Bronchial epithelial cell (primary cell): ENCODE measurements around the gene TMPRSS15. TPM values are rescaled to one million over a fixed set of nuclear protein-coding genes. Genes with fewer than 3 reads are reported as not detected.

Experiments used
- DNase-seq: peaks from one replicate; pipeline ENCODE4 v3.0.0-alpha.2; 2010; ENCODE audit warnings: low read depth
- FAIRE-seq: peaks from 2 replicates; lab custom pipeline; 2011; peaks lifted over from hg19 to GRCh38; lab: Jason Lieb, UNC
- H3K27me3 ChIP-seq: 2 replicates; pipeline ENCODE4 v1.5.1; 2011; ENCODE audit warnings: low read length; ENCODE audit not compliant: control insufficient read depth, insufficient read depth
- H3K36me3 ChIP-seq: 2 replicates; pipeline ENCODE4 v1.5.1; 2011; ENCODE audit warnings: low read length; ENCODE audit not compliant: control insufficient read depth, insufficient read depth
- H3K4me3 ChIP-seq: 2 replicates; pipeline ENCODE4 v1.5.1; 2011; ENCODE audit warnings: mild to moderate bottlenecking, low read depth, low read length, control low read depth
- total RNA-seq: library from RNA; depleted of rRNA; stranded (reverse); fragments of >200 nt; gene quantifications from 2 replicates; pipeline ENCODE4 v1.2.1, GENCODE V29; 2014
- TF ChIP-seq, protein P1 (sequence below): IDR thresholded peaks from 2 replicates; pipeline ENCODE4 v1.5.1; 2011; ENCODE audit warnings: mild to moderate bottlenecking, moderate library complexity, low read length, control low read depth, inconsistent platforms; ENCODE audit not compliant: insufficient read depth, severe bottlenecking

TMPRSS15 gene
- total RNA-seq, 1 donor from 2014 or later = not detected

DNA sequence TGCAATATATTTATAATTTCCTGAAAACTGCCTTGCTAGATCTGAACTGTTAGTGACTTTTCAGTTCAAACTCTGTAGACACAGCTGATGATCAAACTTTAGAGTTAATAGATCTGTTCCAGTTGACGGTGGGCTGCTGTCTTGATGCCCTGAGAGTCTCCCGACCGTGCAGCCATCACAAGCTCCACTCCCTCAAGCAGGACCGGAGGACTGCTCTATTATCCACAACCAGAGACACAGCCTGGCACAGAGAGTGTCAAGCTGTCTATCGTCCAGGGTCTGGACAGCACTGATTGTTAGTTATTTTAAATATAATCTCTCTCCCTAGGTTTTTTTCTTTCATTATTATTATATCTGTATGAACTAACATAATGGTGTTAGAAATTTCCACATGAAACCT is 150.9 kb downstream of the TMPRSS15 start:
- no peak for FAIRE-seq
- TF ChIP-seq, protein P1, sequence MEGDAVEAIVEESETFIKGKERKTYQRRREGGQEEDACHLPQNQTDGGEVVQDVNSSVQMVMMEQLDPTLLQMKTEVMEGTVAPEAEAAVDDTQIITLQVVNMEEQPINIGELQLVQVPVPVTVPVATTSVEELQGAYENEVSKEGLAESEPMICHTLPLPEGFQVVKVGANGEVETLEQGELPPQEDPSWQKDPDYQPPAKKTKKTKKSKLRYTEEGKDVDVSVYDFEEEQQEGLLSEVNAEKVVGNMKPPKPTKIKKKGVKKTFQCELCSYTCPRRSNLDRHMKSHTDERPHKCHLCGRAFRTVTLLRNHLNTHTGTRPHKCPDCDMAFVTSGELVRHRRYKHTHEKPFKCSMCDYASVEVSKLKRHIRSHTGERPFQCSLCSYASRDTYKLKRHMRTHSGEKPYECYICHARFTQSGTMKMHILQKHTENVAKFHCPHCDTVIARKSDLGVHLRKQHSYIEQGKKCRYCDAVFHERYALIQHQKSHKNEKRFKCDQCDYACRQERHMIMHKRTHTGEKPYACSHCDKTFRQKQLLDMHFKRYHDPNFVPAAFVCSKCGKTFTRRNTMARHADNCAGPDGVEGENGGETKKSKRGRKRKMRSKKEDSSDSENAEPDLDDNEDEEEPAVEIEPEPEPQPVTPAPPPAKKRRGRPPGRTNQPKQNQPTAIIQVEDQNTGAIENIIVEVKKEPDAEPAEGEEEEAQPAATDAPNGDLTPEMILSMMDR = no peak
- H3K36me3 ChIP-seq = no peaks in the 10 kb centered on the region
- no peak for DNase-seq
- no peak overlapping the region for H3K4me3 ChIP-seq
- H3K27me3 ChIP-seq = no peaks in the 10 kb centered on the region

DNA sequence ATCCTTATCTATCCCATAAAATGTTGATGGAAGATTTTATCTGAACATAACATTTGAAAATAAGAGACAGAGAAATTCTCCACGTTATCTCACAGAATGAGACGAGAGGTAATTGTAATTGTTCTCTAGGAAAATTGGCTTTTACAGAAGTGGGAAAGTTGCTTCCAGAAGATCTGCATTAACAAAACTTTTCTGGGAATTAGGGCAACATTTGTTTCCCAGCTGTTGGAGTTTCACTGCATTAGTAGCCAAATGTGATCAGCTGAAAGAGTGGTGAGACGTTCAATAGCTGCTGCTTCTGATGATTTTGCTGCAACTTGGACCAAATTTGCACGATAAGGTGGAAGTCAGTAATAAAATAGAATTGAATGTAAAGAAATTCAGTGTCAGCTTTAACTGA is 151.3 kb downstream of the TMPRSS15 start:
- no peak overlapping the region for H3K4me3 ChIP-seq
- TF ChIP-seq, protein P1 = no peak
- no peak for FAIRE-seq

DNA sequence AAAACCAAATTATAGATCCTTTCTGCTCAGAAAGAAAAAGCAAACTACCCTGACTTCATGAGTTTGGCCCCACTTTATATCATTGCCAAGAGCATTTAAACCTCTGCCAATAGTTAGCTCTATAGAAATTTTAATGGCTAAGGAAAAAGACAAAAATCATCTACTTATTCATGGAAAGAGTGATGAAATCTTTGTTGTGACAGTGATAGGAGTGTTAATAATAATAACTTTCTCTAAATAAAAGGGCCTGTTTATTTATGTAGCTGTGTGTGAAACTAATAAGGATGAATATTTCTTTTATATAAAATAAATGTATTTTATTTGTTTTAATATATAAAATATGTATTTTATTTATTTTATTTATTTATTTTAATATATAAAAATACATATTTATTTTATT is 152.5 kb downstream of the TMPRSS15 start:
- Histone ChIP-seq H3K27me3 (no peaks in the 10 kb centered on the region), H3K36me3 (no peaks in the 10 kb centered on the region), H3K4me3 (no peak overlapping the region)
- FAIRE-seq = no peak
- no peak for DNase-seq
- TF ChIP-seq, protein P1 = no peak

More for the DNA sequence above, 151.3 kb downstream of the TMPRSS15 start:
- H3K27me3 ChIP-seq = no peaks in the 10 kb centered on the region
- no peak for DNase-seq
- no peaks in the 10 kb centered on the region for H3K36me3 ChIP-seq

DNA sequence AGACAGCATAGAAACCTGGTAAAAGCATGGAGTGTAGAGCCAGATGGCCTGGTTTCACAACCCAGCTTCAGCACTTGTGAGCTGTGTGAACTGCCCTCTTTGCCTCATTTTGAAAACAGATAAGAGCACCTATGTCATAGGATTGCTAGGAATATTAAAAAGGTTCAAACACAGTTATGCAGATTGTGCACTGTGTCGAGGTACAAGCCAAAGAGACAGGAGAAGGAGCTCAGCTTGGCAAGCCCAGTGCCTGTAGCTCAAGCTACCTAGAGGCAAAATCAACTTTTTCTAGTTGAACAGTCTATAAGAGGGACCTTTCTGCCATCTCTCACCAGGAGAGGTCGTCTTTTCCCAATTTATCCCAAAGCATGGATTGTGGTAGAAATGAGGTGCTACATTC is 153.9 kb downstream of the TMPRSS15 start:
- H3K36me3 ChIP-seq = no peaks in the 10 kb centered on the region
- DNase-seq (no peak), FAIRE-seq (no peak)
- TF ChIP-seq, protein P1 = no peak
- no peaks in the 10 kb centered on the region for H3K27me3 ChIP-seq
- H3K4me3 ChIP-seq = no peak overlapping the region

DNA sequence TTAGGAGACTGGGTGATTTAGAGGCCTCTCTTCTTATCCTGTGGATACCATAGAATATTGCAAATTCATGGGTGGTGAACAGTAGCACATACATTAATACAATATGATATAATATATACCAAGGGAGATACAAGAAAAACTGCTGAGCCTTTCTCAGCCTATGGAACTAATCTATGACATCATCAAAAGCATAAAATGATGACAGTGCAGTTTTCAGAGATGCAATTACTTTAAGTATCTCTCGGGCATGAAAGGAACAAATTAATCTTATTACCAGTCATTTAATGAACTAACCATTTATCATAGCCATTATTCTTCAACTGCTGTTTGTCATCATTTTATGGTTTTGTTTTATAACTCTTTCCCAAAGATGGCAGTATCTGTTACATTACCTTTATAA is 155.4 kb downstream of the TMPRSS15 start:
- H3K36me3 ChIP-seq = no peaks in the 10 kb centered on the region
- DNase-seq = no peak

DNA sequence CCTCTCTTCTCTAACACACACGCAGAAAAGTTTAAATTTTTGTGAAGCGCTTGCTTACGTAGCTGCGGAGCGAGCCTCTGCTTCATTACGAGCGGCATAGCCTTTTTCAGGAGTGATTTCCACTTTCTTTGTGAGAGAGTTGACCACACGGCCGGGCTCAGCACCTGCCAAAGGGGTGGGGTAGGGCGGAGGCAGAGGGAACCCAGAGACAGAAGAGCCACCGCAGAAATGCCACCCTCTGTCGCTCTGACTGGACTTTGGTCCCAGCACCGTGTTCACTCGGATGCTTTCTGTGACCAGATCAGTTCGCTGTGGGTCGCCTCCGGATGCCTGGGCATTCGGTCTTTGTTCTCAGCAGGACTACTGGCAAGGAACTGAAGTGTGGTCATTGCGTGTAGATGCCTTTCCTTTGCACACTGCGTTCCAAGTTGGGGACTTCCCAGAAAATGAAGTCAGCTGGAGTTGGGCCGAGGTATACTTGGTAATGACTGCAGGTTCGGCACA is 158.1 kb downstream of the TMPRSS15 start:
- Histone ChIP-seq H3K36me3 (no peaks in the 10 kb centered on the region), H3K4me3 (no peak overlapping the region), H3K27me3 (no peaks in the 10 kb centered on the region)
- DNase-seq (no peak), FAIRE-seq (no peak)
- TF ChIP-seq, protein P1 = no peak

More for the DNA sequence above, 155.4 kb downstream of the TMPRSS15 start:
- FAIRE-seq = no peak
- Histone ChIP-seq H3K27me3 (no peaks in the 10 kb centered on the region), H3K4me3 (no peak overlapping the region)
- TF ChIP-seq, protein P1 = no peak
